GM19328 (cell line): Measurements from ENCODE around the gene DIPK1C.

Experiments used
- ATAC-seq: cut with Tn5 transposase; IDR thresholded peaks from one replicate; pipeline ENCODE4 v1.9.1; 2021; ENCODE audit warnings: mild to moderate bottlenecking, moderate library complexity; ENCODE audit not compliant: unreplicated experiment

The DIPK1C gene

GRCh38 chr18:74486119-74486849 lies 29.2 kb upstream of the DIPK1C start:
- no peak for ATAC-seq

- ATAC-seq, result no peak
Measured at GRCh38 chr18:74482697-74483096, 25.6 kb upstream of the DIPK1C start.

DNA sequence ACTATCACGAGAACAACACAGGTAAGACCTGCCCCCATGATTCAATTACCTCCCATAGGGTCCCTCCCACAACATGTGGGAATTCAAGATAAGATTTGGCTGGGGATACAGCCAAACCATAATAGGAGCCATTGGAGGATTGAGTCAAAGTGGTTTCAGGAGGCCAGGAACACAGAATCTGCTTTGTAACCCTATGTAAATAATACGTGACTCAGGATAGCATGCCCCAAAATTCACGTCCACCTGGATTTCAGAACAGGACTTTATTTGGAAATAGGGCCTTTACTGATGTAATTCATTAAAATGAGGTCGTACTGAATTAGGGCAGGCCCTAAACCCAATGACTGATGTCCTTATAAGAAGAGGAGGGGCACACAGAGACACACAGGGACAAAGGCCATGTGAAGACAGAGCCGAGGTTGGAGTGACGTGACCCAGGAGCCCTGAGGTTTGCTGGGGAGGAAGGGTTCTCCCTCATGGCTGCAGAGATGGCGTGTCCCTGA lies 23.1 kb upstream of the DIPK1C start:
- ATAC-seq, result no peak

- ATAC-seq, result no peak
Measured at GRCh38 chr18:74479486-74480148, 22.5 kb upstream of the DIPK1C start.

- ATAC-seq, result no peak
Measured at GRCh38 chr18:74478880-74479279, 21.8 kb upstream of the DIPK1C start.

DNA sequence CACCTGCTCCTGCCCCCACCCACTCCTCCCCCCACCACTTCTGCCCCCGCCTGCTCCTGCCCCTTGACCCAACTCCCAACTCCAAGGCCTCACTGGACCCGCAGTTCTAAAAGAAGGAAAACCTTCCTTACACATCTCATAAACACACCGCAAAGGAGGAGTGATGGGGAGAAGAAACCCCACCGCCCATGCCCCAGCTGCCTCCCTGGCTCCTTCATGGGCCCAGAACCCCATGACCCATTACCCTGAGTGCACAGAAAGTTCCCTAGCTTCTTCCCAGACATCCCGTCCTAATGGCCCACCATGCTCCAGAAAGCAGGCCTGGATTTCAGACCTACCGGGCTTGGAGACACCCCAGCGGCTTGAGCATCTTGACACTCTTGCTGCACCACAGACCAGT lies 21.2 kb upstream of the DIPK1C start:
- no peak for ATAC-seq

DNA sequence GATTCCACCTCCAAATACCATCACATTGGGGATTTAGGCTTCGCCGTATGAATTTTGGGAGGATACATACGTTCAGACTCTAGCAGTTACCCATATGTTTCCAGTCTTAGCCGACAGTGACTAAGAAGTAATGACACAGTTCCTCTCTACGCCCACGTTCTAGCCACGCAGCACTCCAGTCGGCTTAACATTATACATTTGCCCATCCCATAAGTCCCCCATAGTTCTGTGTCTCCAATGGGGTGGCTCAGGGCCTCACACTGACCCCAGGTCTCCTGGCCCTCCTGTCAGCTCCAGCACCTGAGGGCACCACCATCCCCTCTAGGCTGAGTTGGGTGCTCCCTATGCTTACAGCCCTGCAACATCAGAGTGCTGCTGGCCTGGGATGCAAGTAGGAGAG lies 20.7 kb upstream of the DIPK1C start:
- no peak for ATAC-seq

GRCh38 chr18:74476140-74476539 lies 19.0 kb upstream of the DIPK1C start:
- no peak for ATAC-seq

DNA sequence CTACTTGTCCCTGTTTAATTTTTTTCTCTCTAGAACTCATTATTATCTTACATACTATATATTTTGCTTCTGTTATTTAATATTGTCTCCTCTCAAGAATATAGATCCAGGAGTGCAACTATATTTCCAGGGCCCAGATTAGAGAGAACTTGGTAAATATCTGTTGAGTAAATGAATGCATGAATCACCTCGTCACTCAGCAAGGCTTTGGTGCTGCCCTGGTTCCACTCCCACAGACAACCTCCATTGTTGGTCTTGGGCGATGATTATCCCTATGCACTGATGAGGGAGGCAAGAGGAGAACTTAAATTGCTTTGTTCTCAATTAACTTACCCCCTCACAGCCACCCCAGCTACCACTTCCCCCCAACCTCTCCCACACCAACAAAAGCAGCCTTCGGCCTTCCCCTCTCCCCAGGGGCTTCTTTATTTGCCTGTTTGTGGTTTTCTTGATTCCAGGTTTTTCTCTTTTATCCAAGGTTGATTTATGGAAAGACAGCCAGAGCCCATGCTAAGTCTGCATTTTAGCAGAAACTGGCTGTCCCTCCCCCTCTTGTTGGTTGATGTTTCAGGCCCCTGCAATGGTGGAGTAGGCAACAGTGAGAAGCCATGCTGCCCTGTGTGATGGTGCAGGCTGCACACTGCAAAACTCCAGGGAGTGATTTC lies 17.0 kb upstream of the DIPK1C start:
- no peak for ATAC-seq

DNA sequence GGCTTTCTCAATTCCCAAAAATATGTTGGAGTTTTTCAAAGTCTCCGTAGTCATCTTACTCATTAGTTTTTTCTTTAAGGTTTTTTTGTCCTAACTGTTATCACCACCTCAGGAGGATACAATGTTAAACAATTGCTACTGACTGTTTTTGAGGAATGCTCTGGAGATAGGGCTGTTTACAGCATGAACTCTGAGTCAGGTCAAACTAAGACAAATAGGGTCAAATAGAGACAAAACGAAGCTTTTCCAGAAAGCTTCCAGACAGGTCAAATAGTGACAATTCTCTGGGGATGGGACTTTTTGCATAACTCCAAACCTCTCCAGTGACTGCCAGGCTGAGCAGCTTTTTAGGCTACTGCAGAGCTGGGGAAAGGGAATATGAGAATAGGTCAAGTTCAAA lies 15.2 kb upstream of the DIPK1C start:
- ATAC-seq, result no peak

- no peak for ATAC-seq
Measured at GRCh38 chr18:74468547-74469061, 11.5 kb upstream of the DIPK1C start.

- no peak for ATAC-seq
Measured at GRCh38 chr18:74465775-74466174, 8.7 kb upstream of the DIPK1C start.

GRCh38 chr18:74463983-74464382 lies 6.9 kb upstream of the DIPK1C start:
- no peak for ATAC-seq

- no peak for ATAC-seq
Measured at GRCh38 chr18:74463254-74463653, 6.1 kb upstream of the DIPK1C start.

GRCh38 chr18:74460825-74461224 lies 3.7 kb upstream of the DIPK1C start:
- no peak for ATAC-seq

DNA sequence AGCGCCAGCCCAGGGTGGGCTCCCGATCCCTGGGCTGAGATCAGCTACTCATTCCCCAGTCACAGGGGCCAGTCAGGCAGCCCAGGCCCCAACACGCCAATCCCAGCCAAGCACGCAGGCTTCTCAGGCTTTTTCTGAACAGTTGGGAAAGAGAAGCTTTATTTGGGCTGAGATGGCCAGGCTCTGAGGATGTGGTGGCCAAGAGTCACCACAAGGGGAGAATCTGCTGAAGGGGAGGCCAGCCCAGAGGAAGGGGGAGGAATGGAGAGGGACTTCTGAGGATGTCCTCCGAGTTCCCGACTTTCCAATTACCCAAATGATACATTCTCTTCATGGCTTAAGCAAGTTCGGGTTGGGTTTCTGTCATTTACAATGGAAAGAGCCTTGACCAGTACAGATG lies 2.8 kb upstream of the DIPK1C start:
- no peak for ATAC-seq

DNA sequence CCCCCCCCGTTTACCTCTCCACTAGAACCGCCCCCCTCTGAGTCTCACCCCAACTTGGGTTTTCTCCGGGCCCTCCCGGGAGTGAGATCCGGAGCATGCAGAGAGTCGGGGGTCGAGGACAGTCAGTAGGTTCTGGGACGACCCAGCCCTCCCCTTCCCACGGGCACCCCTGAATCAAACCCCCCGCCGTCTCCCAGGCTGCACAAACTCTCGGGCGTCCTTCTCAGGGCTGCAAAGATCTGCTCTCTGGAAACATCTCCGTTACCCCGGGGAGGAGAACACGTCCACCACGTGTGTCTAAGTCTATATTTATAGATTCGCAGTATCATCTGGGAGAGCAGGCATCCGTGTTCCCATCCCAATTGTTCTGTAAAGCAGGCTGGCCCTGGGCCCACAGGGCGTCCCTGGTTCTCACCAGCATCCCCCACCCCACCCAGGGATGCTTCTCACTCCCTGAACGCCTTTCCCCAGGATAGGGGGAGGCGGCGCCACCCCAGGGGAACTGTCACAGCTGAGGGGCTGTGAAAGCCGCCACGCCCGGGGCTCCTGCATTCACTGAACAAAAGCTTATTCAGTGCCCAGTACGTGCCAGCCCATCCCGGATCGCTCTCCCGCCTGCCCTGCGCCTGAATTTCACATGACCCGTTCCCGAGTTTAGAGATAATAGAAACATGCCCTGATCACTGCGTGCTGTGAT lies 765 bp upstream of the DIPK1C start:
- ATAC-seq, result no peak

DNA sequence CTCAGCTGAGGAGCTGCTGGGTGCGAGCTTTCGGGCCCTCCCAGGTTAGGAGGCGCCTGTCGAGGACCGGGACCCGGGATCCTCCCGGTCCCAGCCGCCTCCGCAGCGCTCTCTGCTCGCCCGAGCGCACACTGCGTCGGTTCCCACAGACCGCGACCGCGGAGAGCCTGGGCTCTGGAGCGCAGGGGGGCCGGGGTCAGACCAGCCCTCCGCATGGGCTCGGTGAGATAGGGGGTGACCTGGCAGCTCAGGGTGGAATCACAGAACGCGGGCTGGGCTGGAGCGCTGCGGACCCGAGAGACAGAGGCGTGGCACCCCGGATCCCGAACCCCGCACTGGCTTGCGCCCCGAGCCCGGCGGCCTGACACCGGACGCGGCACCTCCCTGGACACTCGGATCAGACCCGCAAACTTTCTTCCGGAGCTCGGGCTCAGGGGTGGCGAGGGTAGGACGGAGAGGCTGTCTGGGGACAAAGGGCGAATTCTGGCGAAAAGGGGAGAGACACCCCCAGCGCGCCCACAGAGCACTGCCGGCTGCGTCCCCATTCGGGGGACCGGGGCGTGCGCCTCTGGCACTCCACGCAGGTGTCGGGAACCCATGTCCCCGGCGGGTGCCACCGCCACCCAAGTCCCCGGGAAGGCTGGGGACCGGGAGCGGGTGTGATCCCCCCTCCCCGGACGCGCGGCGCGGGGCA lies 612 bp downstream of the DIPK1C start:
- no peak for ATAC-seq

DNA sequence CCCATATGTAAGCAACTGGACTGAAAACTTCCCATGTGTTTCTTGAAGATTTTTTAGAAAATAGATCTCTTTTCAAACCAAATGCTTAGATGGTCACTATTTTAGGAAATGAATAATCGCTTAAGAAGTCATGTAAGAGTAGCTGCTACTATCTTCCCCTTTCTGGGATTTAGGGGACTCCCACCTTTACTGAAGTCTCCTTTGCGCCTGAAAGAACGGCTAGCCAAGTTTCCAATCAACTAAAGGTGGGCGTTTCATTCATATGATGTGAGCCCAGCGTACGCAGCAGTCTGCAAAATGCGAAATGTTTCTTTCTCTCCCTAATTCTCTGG lies 1.1 kb downstream of the DIPK1C start:
- ATAC-seq, result no peak

- no peak for ATAC-seq
Measured at GRCh38 chr18:74455386-74455785, 1.7 kb downstream of the DIPK1C start.

DNA sequence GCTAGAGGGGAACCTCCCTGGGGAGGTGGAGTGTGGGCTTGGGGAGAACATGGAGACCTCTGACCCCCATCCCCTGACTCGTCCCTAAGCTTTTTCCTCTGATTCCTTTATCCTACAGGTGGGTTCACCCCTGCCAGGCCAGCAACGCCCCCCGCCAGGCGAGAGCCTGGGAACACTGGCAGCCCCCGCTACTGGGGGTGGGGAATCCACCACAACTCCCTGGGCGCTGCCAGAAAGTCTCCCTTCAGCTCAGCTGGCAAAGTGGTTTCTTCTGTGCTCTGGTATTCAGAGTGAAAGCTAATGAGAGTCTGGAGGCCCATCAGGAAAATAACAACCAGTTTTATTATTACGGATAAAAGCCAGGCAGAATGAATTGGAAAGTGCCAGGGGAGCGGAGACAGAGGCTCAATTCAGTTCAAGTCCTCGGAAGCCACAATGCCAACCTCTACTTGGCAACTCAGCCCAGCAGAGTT lies 2.8 kb downstream of the DIPK1C start:
- no peak for ATAC-seq
